Central memory CD4-positive, alpha-beta T cell (primary cell): ENCODE measurements around the gene SYNE1.

Experiments used
- DNase-seq: peaks from one replicate; pipeline ENCODE4 v3.0.0; 2022

SYNE1 gene

GRCh38 chr6:152221806-152222628 lies 415.1 kb downstream of the SYNE1 start:
- DNase-seq = no peak

DNA sequence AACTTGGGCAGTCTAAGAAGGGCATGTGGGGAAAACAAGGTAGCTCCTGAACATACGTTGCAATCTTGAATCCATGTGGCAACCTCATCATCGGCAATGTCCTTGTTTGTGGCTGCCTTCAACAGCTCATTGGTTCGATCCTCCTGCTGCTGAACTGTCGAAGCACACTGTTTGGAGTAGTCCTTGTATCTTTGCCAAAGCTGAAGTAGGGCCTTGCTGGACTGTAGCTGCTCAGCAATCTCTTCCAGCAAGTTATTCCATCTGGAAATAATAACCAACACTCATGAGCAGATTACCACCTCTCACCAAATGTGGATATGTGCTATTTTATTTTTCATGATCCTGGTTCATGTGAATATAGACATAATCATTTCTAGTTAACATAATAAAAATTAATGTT lies 416.4 kb downstream of the SYNE1 start:
- no peak for DNase-seq

- DNase-seq = no peak
Observed at GRCh38 chr6:152218887-152219286, 418.3 kb downstream of the SYNE1 start.

DNA sequence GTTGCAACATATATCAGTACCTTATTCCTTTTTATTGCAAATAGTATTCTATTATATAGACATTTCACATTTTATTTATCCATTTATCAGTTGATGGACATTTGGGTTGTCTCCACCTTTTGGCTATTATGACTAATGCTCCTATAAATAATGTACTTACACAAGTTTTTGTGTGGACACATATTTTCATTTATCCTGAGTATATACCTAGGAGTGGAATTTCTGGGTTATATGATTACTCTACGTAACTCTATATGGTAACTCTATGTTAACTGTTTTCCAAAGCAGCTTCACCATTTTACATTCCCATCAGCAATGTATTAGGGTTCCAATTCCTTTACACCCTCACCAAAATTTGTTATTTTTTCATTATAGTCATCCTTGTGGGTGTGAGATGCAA lies 424.7 kb downstream of the SYNE1 start:
- no peak for DNase-seq

GRCh38 chr6:152209211-152209610 lies 428.0 kb downstream of the SYNE1 start:
- DNase-seq = no peak

GRCh38 chr6:152207915-152208714 lies 429.0 kb downstream of the SYNE1 start:
- DNase-seq = no peak

GRCh38 chr6:152206072-152206818 lies 430.9 kb downstream of the SYNE1 start:
- peak; percentile 32 for DNase-seq

GRCh38 chr6:152204591-152204990 lies 432.6 kb downstream of the SYNE1 start:
- DNase-seq = no peak

GRCh38 chr6:152201120-152201519 lies 436.0 kb downstream of the SYNE1 start:
- no peak for DNase-seq

GRCh38 chr6:152195896-152196295 lies 441.3 kb downstream of the SYNE1 start:
- no peak for DNase-seq

DNA sequence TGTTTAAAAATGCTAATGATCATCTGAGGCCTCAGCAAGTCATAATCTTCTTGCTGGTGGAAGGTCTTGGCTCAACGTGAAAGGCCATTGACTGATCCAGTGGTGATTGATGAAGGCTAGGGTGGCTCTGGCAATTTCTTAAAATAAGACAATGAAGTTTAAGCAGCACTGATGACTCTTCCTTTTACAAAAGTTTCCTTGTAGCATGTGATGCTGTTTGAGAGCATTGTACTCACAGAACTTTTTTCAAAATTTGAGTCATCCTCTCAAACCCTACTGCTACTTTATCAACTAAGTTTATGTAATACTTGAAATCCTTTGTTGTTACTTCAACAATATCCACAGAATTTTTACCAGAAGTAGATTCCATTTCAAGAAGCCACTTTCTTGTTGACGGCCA lies 447.4 kb downstream of the SYNE1 start:
- no peak for DNase-seq

- no peak for DNase-seq
Observed at GRCh38 chr6:152188011-152188410, 449.2 kb downstream of the SYNE1 start.

DNA sequence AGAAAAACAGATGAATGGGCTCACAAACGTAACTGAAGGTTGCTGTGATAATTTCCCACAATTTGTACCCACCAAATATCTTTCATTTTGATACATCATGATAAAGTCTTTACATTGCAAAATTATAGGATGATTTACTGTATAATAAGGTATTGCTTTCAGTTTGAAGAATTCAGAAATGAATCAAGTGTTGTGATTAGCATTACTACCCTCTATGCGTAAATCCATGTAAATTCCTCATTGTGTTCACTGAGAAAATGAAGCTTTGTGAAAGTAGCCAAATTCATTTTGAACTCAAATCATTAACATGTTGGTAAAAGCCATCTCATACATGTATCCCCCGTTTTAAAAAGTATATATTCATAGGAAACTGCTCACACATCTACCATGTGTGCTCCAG lies 450.3 kb downstream of the SYNE1 start:
- no peak for DNase-seq

GRCh38 chr6:152184917-152185574 lies 452.1 kb downstream of the SYNE1 start:
- DNase-seq = peak; percentile 58

- DNase-seq = no peak
Observed at GRCh38 chr6:152184573-152184916, 452.6 kb downstream of the SYNE1 start.

- no peak for DNase-seq
Observed at GRCh38 chr6:152180601-152181000, 456.6 kb downstream of the SYNE1 start.

DNA sequence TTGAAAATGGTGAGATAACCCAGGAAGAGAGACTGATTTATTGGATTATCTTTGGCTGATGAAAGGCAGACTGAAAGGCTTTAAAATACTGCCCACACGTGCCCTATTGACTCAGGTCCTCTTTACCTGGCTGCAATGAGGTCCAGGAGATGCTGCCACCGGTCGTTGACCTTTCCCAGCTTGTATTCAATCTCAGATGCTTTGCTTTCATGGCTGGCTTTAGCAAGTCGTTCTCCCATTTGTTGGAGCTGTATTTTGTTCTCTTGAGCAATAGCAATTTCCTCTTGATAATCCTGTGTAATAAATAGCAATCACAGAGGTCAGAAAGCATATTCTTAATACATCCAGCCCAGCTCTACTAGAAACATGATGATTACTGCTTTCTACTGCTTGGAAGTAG lies 460.9 kb downstream of the SYNE1 start:
- no peak for DNase-seq

DNA sequence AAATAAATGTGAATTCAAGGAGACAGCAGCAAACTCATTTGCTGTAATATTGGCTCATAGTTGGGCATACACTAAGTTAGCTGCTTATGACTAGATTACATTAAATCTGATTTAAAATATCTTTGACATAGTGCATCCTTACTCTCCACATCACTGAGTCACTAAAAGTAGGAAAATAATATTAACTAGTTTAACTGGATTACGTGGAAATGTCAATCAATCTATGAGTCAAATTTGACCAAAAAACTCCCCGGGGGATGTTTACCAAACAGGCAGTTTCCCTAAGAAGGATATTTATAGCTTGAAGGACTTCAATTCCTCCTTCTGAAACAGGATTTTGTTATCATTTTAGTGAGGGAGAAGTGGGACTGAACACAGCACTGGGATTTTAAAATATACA lies 463.2 kb downstream of the SYNE1 start:
- no peak for DNase-seq

GRCh38 chr6:152173321-152173720 lies 463.8 kb downstream of the SYNE1 start:
- no peak for DNase-seq

DNA sequence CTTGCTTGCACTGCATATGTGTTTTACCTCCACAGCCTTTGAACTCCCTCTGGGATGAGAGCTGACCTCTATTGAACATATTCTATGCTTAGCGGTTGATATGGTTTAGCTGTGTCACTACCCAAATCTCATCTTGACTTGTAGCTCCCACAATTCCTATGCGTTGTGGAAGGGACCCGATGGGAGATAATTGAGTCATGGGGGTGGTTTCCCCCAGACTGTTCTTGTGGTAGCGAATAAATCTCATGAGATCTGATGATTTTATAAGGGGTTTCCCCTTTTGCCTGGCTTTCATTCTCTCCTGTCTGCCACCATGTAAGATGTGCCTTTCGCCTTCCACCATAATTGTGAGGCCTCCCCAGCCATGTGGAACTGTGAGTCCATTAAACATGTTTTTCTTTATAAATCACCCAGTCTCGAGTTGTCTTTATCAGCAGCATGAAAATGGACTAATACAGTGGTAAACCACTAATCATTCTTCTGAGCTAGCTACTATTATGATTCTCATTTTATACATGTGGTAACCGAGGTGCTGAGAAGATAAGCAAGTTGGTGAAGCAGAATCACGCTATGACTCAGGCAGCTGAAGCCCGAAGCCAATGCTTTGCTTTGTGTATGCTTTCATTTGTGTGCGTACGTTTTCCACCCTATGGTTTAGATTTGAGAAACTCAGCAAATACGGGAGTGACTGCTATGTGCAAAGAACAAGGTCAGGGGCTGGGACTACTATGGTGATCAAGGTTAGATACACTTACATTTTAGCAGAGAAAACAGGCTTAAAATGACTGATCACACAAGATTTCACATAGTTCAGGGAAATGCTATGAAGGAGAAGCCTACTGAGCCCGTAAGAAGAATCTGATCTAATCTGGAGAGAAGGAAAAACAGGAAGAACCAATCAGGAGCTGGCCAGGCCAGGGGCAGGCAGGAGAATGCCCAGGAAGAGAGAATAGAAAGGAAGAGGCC lies 466.2 kb downstream of the SYNE1 start:
- DNase-seq = peak; percentile 57

- no peak for DNase-seq
Observed at GRCh38 chr6:152170313-152170701, 466.9 kb downstream of the SYNE1 start.
